GM12874 (cell line): ENCODE data around the gene VPS39.
A peak's percentile ranks its signal among the peaks of the same experiment; 100 is the strongest.

ENCODE experiments used
- CTCF ChIP-seq: IDR thresholded peaks from 2 replicates; pipeline ENCODE4 v1.5.1; 2011; ENCODE audit warnings: low read depth, mild to moderate bottlenecking, control low read depth, low read length, moderate library complexity; ENCODE audit not compliant: insufficient read depth

VPS39 gene

GRCh38 chr15:42135351-42135750 is 72.8 kb downstream of the VPS39 start:
- TF ChIP-seq CTCF, result no peak

GRCh38 chr15:42134617-42135245 is 73.4 kb downstream of the VPS39 start:
- no peak for TF ChIP-seq CTCF

- TF ChIP-seq CTCF, result peak; percentile 84
Observed at GRCh38 chr15:42133886-42134502, 74.1 kb downstream of the VPS39 start.

GRCh38 chr15:42133356-42133755 is 74.7 kb downstream of the VPS39 start:
- TF ChIP-seq CTCF, result no peak

- TF ChIP-seq CTCF, result no peak
Observed at GRCh38 chr15:42131826-42132806, 76.0 kb downstream of the VPS39 start.

- TF ChIP-seq CTCF, result no peak
Observed at GRCh38 chr15:42131006-42131405, 77.1 kb downstream of the VPS39 start.
